Stomach (tissue), 4 donors: ENCODE measurements around the gene GLUD1.
"Not testable (repeated sequence)": the region's sequence is repeated elsewhere in the genome, so short reads cannot be mapped to it uniquely, and the experiment has no call there.

Experiments used
- POLR2A ChIP-seq, 4 donors: fragments of 450-650 bp; IDR thresholded peaks; one replicate each; pipeline ENCODE4 v1.6.1; 2016; ENCODE audit warnings: antibody characterized with exemption in 4 of 4, control low read depth in 2 of 4, mild to moderate bottlenecking in 1 of 4, moderate library complexity in 1 of 4
- POLR2AphosphoS5 ChIP-seq, 3 donors: sonication (generic); formaldehyde crosslinking; IDR thresholded peaks; one replicate each; pipeline ENCODE4 v1.6.1; 2016; ENCODE audit warnings: antibody characterized with exemption in 3 of 3
- TF ChIP-seq, protein P1 (sequence below), 7 experiments: fragments of 450-650 bp in 4 of 7; fragments of 200-600 bp in 3 of 7; sonication (generic) in 3 of 7; IDR thresholded peaks; one replicate each; pipeline ENCODE4 v1.5.1; 2016 to 2019; ENCODE audit warnings: antibody characterized with exemption in 7 of 7, control low read depth in 2 of 7, mild to moderate bottlenecking in 1 of 7

DNA sequence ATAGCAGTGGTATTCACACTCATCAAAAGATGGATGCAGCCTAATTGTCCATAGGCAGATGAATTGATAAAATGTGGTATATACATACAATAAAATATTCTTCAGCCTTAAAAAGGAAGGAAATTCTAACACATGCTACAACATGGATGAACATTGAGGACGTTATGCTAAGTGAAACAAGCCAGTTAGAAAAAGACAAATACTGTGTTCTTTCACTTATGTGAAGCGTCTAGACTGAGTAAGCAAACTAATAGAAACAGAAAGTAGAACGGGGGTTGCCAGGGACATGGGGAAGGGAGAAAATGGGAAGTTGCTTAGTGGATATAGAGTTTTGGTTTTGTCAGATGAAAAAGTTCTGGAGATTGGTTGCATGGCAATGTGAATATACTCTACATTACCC, 81.1 kb downstream of the GLUD1 start:
- TF ChIP-seq POLR2A, POLR2AphosphoS5 (IDR thresholded peaks at IDR 0.05): not testable (repeated sequence)
- TF ChIP-seq, protein P1, sequence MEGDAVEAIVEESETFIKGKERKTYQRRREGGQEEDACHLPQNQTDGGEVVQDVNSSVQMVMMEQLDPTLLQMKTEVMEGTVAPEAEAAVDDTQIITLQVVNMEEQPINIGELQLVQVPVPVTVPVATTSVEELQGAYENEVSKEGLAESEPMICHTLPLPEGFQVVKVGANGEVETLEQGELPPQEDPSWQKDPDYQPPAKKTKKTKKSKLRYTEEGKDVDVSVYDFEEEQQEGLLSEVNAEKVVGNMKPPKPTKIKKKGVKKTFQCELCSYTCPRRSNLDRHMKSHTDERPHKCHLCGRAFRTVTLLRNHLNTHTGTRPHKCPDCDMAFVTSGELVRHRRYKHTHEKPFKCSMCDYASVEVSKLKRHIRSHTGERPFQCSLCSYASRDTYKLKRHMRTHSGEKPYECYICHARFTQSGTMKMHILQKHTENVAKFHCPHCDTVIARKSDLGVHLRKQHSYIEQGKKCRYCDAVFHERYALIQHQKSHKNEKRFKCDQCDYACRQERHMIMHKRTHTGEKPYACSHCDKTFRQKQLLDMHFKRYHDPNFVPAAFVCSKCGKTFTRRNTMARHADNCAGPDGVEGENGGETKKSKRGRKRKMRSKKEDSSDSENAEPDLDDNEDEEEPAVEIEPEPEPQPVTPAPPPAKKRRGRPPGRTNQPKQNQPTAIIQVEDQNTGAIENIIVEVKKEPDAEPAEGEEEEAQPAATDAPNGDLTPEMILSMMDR (IDR thresholded peaks at IDR 0.05): not testable (repeated sequence)
